ENCODE measurements around the gene EPHA7. TPM values are rescaled to one million over a fixed set of nuclear protein-coding genes. Genes with fewer than 3 reads are reported as not detected.

EPHA7 gene
- total and polyA plus RNA-seq, 2 donors (not counting 3 experiments of a cell fraction or from before 2014, with no cell fraction given): not detected

DNA sequence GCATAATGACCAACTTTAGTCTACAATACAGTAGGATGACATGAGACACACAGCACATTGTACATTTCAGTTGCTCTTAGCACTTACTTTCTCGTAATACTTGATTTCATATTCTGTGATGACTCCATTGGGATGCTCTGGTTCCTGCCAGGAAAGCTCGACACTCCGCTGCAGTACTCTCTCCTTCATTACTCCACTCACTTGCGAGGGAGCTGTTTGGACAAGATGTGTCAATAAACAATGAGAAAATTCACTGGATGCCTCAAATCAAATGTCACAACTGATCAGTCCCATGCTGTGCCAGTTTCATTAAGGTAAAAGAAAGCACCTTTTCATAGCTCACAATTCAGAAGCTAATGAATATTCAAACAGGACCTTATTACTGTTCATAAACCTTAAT lies 147.1 kb downstream of the EPHA7 start:
- no TSS peak for BruUV-seq (replicated peaks)
- ChIA-PET CTCF (interaction anchor here (0.9 to 1.2 kb wide), 2 partner anchors 9 to 46 kb away, joined by 3 to 4 read pairs; no protein-coding TSS in a partner anchor), POLR2A (no interaction called here)
- no peak overlapping the region for H3K9ac ChIP-seq (replicated peaks; ENCODE audit: extremely low read depth, insufficient read depth, low read length)
- H3K27me3 ChIP-seq (ENCODE audit: control insufficient read depth in 2 of 2, insufficient read depth in 2 of 2, low read length in 2 of 2): no peaks in the 10 kb centered on the region
- H3K4me3 ChIP-seq (replicated peaks in 1 of 3; ENCODE audit: insufficient read depth in 1 of 3, low read depth in 1 of 3, low read length in 3 of 3): no peak overlapping the region
- no peaks in the 10 kb centered on the region for H3K9me1 ChIP-seq (replicated peaks; ENCODE audit: control insufficient read depth, extremely low read depth, insufficient read depth, low read length)
- H3K9me3 ChIP-seq (replicated peaks; ENCODE audit: control insufficient read depth, insufficient read depth, low read length): no peaks in the 10 kb centered on the region
- no peak for TF ChIP-seq POLR2AphosphoS5 (IDR thresholded peaks at IDR 0.05; ENCODE audit: insufficient read depth, low read depth, low read length)
- no peak for TF ChIP-seq EZH2 (IDR thresholded peaks at IDR 0.05; ENCODE audit: borderline replicate concordance, low read depth, low read length, severe bottlenecking)
- TF ChIP-seq, protein P1, sequence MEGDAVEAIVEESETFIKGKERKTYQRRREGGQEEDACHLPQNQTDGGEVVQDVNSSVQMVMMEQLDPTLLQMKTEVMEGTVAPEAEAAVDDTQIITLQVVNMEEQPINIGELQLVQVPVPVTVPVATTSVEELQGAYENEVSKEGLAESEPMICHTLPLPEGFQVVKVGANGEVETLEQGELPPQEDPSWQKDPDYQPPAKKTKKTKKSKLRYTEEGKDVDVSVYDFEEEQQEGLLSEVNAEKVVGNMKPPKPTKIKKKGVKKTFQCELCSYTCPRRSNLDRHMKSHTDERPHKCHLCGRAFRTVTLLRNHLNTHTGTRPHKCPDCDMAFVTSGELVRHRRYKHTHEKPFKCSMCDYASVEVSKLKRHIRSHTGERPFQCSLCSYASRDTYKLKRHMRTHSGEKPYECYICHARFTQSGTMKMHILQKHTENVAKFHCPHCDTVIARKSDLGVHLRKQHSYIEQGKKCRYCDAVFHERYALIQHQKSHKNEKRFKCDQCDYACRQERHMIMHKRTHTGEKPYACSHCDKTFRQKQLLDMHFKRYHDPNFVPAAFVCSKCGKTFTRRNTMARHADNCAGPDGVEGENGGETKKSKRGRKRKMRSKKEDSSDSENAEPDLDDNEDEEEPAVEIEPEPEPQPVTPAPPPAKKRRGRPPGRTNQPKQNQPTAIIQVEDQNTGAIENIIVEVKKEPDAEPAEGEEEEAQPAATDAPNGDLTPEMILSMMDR (IDR thresholded peaks at IDR 0.05; ENCODE audit: extremely low read depth in 1 of 2, insufficient read depth in 1 of 2, low read depth in 1 of 2, low read length in 2 of 2): no peak
- TF ChIP-seq GATA2 (IDR thresholded peaks at IDR 0.05; ENCODE audit: insufficient read depth, insufficient read length, low read depth, low read length): no peak
- TF ChIP-seq FOS (IDR thresholded peaks at IDR 0.05; ENCODE audit: borderline replicate concordance, insufficient read depth, low read length): no peak
- no peak for TF ChIP-seq JUN (IDR thresholded peaks at IDR 0.05; ENCODE audit: borderline replicate concordance, insufficient read depth, insufficient read length, low read depth)
- TF ChIP-seq MAX (IDR thresholded peaks at IDR 0.05; ENCODE audit: insufficient read depth, insufficient read length): no peak
- no peak for TF ChIP-seq MYC (IDR thresholded peaks at IDR 0.05; ENCODE audit: low read depth, low read length)
- TF ChIP-seq POLR2A (IDR thresholded peaks at IDR 0.05; ENCODE audit: low read depth, low read length): no peak
- H3K79me2 ChIP-seq (ENCODE audit: control insufficient read depth, insufficient read depth, low read length): no peaks in the 10 kb centered on the region
- no peak overlapping the region for H3K4me2 ChIP-seq (ENCODE audit: insufficient read depth, low read length)
- FAIRE-seq (no peak), DNase-seq (ENCODE audit: low read depth, low spot score) (no peak)
- intact Hi-C loops (cut with micrococcal nuclease) (no loop called here), dilution Hi-C loops (cut with MboI; ENCODE audit: extremely low pct_ligation_motif_present, low sequenced_read_pairs) (no loop called here)
- H3K27ac ChIP-seq (ENCODE audit: insufficient read depth, low read depth, low read length): no peak overlapping the region
- H3K36me3 ChIP-seq (ENCODE audit: control insufficient read depth in 2 of 2, extremely low read depth in 1 of 2, insufficient read depth in 2 of 2, low read length in 2 of 2): no peaks in the 10 kb centered on the region
- H4K20me1 ChIP-seq (replicated peaks; ENCODE audit: control insufficient read depth, extremely low read depth, insufficient read depth, low read length): no peaks in the 10 kb centered on the region
- no peaks in the 10 kb centered on the region for H3K4me1 ChIP-seq (ENCODE audit: control insufficient read depth, extremely low read depth, insufficient read depth, low read length)
- no peak overlapping the region for H2AFZ ChIP-seq (ENCODE audit: low read depth, low read length)

All from endothelial cell of umbilical vein (primary cell).